Mesenteric fat pad (tissue), 1 donor: ENCODE data around the gene AHCY. TPM values are rescaled to one million over a fixed set of nuclear protein-coding genes. Genes with fewer than 3 reads are reported as not detected.
"Not testable (repeated sequence)": the region's sequence is repeated elsewhere in the genome, so short reads cannot be mapped to it uniquely, and the experiment has no call there.

Experiments
- DNase-seq: peaks from one replicate; pipeline ENCODE4 v3.0.0-alpha.2; 2020; ENCODE audit warnings: low spot score
- total RNA-seq: library from RNA; stranded (reverse); fragmentation: NEBNext Ultra II Directional; extraction: Animal tissue kit (Norgen Biotek cat#: 25700); gene quantifications from one replicate; pipeline ENCODE4 v1.2.1, GENCODE V29; 2021
- donor health status: DM: yes; HTN: yes; CAD: no.

Gene AHCY
- total RNA-seq, 1 donor from 2014 or later, result 56.8 TPM

GRCh38 chr20:34299556-34300255, 3.4 kb downstream of the AHCY start:
- no peak for DNase-seq

- DNase-seq, result not testable (repeated sequence)
Measured at GRCh38 chr20:34298294-34298784, 4.8 kb downstream of the AHCY start.

- DNase-seq, result no peak
Measured at GRCh38 chr20:34296468-34296867, 6.7 kb downstream of the AHCY start.

GRCh38 chr20:34295284-34295683, 7.9 kb downstream of the AHCY start:
- DNase-seq, result no peak

GRCh38 chr20:34294563-34294962, 8.6 kb downstream of the AHCY start:
- DNase-seq, result no peak

GRCh38 chr20:34293589-34293988, 9.6 kb downstream of the AHCY start:
- no peak for DNase-seq

GRCh38 chr20:34293119-34293518, 10.0 kb downstream of the AHCY start:
- DNase-seq, result no peak

- DNase-seq, result no peak
Measured at GRCh38 chr20:34292496-34292895, 10.7 kb downstream of the AHCY start.

GRCh38 chr20:34290471-34290870, 12.7 kb downstream of the AHCY start:
- DNase-seq, result no peak

- not testable (repeated sequence) for DNase-seq
Measured at GRCh38 chr20:34287500-34287899, 15.7 kb downstream of the AHCY start.

GRCh38 chr20:34285450-34285849, 17.7 kb downstream of the AHCY start:
- DNase-seq, result no peak

GRCh38 chr20:34283844-34284243, 19.3 kb downstream of the AHCY start:
- no peak for DNase-seq

GRCh38 chr20:34282041-34282440, 21.1 kb downstream of the AHCY start:
- no peak for DNase-seq

- no peak for DNase-seq
Measured at GRCh38 chr20:34281177-34281576, 22.0 kb downstream of the AHCY start.

- DNase-seq, result no peak
Measured at GRCh38 chr20:34274694-34275093, 28.5 kb downstream of the AHCY start.

- DNase-seq, result no peak
Measured at GRCh38 chr20:34271956-34272355, 31.2 kb downstream of the AHCY start.

GRCh38 chr20:34269996-34270627, 33.0 kb downstream of the AHCY start:
- DNase-seq, result no peak

GRCh38 chr20:34268851-34269636, 34.1 kb downstream of the AHCY start:
- no peak for DNase-seq

- no peak for DNase-seq
Measured at GRCh38 chr20:34268145-34268544, 35.0 kb downstream of the AHCY start.

GRCh38 chr20:34264141-34264540, 39.0 kb downstream of the AHCY start:
- no peak for DNase-seq

- DNase-seq, result not testable (repeated sequence)
Measured at GRCh38 chr20:34263468-34263867, 39.7 kb downstream of the AHCY start.
